ENCODE data around the gene ALLC. TPM values are rescaled to one million over a fixed set of nuclear protein-coding genes. Genes with fewer than 3 reads are reported as not detected.

The ALLC gene
- total and polyA plus RNA-seq, 9 of the 15 experiments (the other 6 are each of a cell fraction or from before 2014, with no cell fraction given), result not detected

DNA sequence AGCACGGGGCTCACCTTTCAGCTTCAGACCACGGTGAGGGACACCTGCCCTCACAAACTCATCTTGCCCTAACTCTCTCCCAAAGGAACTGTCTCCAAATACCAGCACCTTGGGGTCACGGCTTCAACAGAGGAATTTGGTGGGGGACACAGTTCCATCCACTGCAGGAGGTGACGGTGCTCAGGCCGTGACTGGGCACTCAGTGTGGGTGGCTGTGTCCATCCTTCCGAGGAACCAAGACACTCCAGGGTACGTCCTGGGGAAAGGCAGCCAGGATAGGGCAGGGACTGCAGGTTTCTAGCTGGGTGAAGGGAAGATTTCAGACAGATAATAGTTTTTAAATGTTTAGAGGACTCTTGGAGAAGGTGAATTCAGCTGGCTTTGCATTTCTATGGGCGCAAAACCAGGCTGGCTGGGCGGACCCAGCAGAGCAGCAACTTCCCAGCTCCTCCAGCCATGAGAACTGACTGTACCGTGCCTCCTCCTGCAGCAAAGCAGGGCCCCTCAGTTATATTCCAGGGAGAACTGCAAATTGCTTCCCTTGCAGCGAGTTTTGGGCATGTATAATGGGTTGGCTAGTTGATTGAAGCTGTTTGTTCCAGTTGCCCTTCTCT, 23.9 kb upstream of the ALLC start:
- Histone ChIP-seq H3K27ac (ENCODE audit: extremely low read depth, low read depth, low read length) (no peak overlapping the region), H3K4me2 (ENCODE audit: insufficient read depth, low read length) (no peak overlapping the region), H3K9ac (ENCODE audit: insufficient read depth in 1 of 2, low read depth in 2 of 2, low read length in 2 of 2) (no peak overlapping the region), H2AFZ (ENCODE audit: low read depth, low read length) (no peak overlapping the region), H4K20me1 (replicated peaks; ENCODE audit: control insufficient read depth, insufficient read depth, low read length) (peaks cover 6% of the 10 kb centered on the region), H3K4me1 (replicated peaks in 1 of 2; ENCODE audit: control insufficient read depth in 2 of 2, insufficient read depth in 2 of 2, low read length in 2 of 2) (peaks cover 0 to 12% of the 10 kb centered on the region in 2 experiments; a peak in 2 of 5 replicates), H3K4me3 (no peak overlapping the region), H3K9me1 (ENCODE audit: control insufficient read depth, insufficient read depth, low read length) (no peaks in the 10 kb centered on the region), H3K27me3 (ENCODE audit: control insufficient read depth in 2 of 2, insufficient read depth in 2 of 2, low read length in 2 of 2) (peaks cover 58 to 78% of the 10 kb centered on the region in 2 experiments), H3K36me3 (ENCODE audit: control insufficient read depth, insufficient read depth, low read length) (no peaks in the 10 kb centered on the region), H3K79me2 (ENCODE audit: control insufficient read depth, insufficient read depth, low read length) (no peaks in the 10 kb centered on the region), H3K9me3 (replicated peaks; ENCODE audit: control insufficient read depth, insufficient read depth, low read depth, low read length) (0 out of 2 replicates have a peak, but pooled peaks cover 2% of the 10 kb centered on the region)
- TF ChIP-seq, protein P1, sequence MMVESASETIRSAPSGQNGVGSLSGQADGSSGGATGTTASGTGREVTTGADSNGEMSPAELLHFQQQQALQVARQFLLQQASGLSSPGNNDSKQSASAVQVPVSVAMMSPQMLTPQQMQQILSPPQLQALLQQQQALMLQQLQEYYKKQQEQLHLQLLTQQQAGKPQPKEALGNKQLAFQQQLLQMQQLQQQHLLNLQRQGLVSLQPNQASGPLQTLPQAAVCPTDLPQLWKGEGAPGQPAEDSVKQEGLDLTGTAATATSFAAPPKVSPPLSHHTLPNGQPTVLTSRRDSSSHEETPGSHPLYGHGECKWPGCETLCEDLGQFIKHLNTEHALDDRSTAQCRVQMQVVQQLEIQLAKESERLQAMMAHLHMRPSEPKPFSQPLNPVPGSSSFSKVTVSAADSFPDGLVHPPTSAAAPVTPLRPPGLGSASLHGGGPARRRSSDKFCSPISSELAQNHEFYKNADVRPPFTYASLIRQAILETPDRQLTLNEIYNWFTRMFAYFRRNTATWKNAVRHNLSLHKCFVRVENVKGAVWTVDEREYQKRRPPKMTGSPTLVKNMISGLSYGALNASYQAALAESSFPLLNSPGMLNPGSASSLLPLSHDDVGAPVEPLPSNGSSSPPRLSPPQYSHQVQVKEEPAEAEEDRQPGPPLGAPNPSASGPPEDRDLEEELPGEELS (CRISPR knock-in tag; IDR thresholded peaks at IDR 0.05; ENCODE audit: borderline replicate concordance), result no peak
- TF ChIP-seq, protein P2, sequence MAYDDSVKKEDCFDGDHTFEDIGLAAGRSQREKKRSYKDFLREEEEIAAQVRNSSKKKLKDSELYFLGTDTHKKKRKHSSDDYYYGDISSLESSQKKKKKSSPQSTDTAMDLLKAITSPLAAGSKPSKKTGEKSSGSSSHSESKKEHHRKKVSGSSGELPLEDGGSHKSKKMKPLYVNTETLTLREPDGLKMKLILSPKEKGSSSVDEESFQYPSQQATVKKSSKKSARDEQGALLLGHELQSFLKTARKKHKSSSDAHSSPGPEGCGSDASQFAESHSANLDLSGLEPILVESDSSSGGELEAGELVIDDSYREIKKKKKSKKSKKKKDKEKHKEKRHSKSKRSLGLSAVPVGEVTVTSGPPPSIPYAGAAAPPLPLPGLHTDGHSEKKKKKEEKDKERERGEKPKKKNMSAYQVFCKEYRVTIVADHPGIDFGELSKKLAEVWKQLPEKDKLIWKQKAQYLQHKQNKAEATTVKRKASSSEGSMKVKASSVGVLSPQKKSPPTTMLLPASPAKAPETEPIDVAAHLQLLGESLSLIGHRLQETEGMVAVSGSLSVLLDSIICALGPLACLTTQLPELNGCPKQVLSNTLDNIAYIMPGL (CRISPR knock-in tag; IDR thresholded peaks at IDR 0.05), result no peak
- TF ChIP-seq, protein P3, sequence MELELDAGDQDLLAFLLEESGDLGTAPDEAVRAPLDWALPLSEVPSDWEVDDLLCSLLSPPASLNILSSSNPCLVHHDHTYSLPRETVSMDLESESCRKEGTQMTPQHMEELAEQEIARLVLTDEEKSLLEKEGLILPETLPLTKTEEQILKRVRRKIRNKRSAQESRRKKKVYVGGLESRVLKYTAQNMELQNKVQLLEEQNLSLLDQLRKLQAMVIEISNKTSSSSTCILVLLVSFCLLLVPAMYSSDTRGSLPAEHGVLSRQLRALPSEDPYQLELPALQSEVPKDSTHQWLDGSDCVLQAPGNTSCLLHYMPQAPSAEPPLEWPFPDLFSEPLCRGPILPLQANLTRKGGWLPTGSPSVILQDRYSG (tag; conservative IDR thresholded peaks at IDR 0.05; ENCODE audit: low read depth), result no peak
- TF ChIP-seq ELF4 (CRISPR knock-in tag; IDR thresholded peaks at IDR 0.05) (no peak), ZNF444 (CRISPR knock-in tag; IDR thresholded peaks at IDR 0.05) (no peak), ZNF212 (CRISPR knock-in tag; IDR thresholded peaks at IDR 0.05) (no peak), TARDBP (IDR thresholded peaks at IDR 0.05) (no peak)
- TF ChIP-seq, protein P4, sequence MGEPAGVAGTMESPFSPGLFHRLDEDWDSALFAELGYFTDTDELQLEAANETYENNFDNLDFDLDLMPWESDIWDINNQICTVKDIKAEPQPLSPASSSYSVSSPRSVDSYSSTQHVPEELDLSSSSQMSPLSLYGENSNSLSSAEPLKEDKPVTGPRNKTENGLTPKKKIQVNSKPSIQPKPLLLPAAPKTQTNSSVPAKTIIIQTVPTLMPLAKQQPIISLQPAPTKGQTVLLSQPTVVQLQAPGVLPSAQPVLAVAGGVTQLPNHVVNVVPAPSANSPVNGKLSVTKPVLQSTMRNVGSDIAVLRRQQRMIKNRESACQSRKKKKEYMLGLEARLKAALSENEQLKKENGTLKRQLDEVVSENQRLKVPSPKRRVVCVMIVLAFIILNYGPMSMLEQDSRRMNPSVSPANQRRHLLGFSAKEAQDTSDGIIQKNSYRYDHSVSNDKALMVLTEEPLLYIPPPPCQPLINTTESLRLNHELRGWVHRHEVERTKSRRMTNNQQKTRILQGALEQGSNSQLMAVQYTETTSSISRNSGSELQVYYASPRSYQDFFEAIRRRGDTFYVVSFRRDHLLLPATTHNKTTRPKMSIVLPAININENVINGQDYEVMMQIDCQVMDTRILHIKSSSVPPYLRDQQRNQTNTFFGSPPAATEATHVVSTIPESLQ (CRISPR knock-in tag; IDR thresholded peaks at IDR 0.05), result no peak
- TF ChIP-seq, protein P5, sequence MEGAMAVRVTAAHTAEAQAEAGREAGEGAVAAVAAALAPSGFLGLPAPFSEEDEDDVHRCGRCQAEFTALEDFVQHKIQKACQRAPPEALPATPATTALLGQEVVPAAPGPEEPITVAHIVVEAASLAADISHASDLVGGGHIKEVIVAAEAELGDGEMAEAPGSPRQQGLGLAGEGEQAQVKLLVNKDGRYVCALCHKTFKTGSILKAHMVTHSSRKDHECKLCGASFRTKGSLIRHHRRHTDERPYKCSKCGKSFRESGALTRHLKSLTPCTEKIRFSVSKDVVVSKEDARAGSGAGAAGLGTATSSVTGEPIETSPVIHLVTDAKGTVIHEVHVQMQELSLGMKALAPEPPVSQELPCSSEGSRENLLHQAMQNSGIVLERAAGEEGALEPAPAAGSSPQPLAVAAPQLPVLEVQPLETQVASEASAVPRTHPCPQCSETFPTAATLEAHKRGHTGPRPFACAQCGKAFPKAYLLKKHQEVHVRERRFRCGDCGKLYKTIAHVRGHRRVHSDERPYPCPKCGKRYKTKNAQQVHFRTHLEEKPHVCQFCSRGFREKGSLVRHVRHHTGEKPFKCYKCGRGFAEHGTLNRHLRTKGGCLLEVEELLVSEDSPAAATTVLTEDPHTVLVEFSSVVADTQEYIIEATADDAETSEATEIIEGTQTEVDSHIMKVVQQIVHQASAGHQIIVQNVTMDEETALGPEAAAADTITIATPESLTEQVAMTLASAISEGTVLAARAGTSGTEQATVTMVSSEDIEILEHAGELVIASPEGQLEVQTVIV (CRISPR knock-in tag; IDR thresholded peaks at IDR 0.05; ENCODE audit: borderline replicate concordance), result no peak
- no TSS peak for BruUV-seq (replicated peaks)
- intact Hi-C loops (cut with micrococcal nuclease), result no loop called here
- in situ Hi-C loops (cut with MboI), result no loop called here
- ChIA-PET POLR2A (interaction anchor here (0.8 to 1.0 kb wide), 2 partner anchors 8 to 168 kb away, joined by 4 read pairs; no protein-coding TSS in a partner anchor), CTCF (ENCODE audit: low intra/inter-chr PET ratio) (no interaction called here)
- WGBS (ENCODE audit: insufficient coverage, low coverage, missing lambda C conversion rate), result 4% methylated on average over 11 of the region's 11 CpGs
- DNase-seq (ENCODE audit: extremely low read depth in 1 of 4, low spot score in 3 of 4) (no peak), FAIRE-seq (no peak), ATAC-seq (no peak)

Measured in K562 (cell line).